ENCODE data around the gene TENT5C.

TENT5C gene

DNA sequence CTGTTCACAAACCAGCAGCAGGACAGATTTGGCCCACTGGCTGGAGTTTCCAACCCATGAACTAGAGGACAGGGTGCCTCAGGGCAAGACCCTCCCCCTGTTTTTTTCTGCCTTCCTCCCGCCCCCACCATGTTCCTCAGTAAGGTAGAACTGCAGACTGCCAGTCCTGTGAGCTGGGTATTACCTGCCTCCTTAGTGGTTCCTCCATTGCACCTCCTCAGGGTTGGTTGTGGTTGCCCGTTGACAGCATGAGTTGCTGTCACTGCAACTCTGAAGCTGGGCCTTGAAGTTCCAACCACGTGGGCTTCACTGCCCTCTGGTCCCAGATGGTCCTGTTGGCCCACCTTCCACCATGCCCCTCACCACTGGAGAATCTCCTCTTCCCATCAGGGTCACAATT is 28.8 kb downstream of the TENT5C start:
- no peak for DNase-seq (ENCODE audit: low read depth in 2 of 2)

DNA sequence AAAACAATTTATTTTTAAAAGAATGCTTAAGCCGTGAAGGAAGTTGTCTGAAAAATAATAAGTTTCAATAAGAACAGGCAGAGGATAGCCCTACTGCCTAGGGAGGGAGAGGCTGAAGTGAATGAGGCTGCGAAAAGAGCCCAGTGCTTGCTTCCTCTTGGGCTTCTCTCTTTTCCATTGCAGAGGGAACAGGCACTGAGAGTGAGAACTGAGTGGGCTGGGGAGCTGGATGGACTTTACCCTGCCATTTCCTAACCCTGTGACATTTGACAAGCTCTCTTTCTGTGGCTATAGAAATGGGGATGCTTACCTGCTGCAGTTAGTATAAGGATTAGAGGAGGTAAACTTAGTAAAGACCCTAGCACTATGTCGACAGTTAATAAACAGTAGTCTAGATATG is 30.0 kb downstream of the TENT5C start:
- DNase-seq (ENCODE audit: low read depth in 2 of 2), result no peak

DNA sequence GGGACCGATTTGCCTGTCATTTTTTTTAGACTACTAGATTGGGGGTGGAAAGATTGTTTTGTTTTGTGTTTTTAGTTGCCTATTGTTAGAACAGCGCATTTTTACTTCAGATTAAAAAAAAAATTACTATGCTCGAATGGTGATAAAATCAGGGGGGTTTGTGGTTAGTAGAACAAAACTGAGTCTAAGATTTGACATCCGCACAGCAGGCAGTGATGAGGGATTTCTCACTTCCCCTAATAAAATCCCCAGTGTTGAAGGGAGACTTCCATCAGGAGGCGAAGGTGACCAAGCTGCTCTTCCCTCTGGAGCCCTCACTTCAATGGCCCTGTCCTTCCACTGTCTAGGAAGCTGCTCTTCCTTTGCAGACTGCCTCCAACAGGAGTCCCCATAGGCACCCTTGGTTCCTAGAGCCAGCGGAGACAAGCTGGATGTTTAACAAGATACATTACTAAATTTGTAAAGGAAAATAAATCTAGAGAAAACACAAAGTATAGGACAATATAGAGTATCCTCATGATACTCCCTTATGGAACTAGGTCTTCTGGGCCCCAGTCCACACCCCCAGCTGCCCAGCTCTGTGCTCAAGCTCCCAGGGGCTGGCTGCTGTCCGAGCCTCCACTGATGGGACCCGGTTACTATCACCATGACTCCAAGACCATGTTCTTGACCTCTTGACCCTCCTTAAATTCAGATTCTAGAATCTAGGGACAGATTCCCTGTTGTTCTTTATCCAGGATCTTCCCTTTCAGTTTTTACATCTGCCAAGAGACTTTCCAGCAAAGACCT is 31.0 kb downstream of the TENT5C start:
- no peak for DNase-seq (ENCODE audit: low read depth in 2 of 2)

DNA sequence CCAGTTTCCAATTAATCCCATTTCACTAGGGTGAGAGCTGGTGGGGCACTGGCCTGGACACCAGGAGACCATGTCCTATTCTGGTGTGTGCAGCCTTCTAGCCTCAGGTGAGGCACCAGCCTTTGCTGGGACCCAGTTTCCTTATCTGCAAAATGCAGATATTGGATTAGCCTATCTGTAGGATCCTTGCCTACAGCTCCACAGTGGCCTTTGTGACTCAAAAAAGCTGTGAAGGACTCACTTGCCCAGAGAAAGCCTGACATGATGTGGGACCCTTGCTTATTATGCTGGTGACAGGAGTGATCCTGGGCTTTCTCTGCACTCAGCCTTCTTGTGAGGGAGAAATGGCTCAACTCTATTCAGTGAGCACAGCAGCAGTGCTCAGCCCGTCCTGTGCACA is 32.3 kb downstream of the TENT5C start:
- DNase-seq (ENCODE audit: low read depth in 2 of 2), result no peak

DNA sequence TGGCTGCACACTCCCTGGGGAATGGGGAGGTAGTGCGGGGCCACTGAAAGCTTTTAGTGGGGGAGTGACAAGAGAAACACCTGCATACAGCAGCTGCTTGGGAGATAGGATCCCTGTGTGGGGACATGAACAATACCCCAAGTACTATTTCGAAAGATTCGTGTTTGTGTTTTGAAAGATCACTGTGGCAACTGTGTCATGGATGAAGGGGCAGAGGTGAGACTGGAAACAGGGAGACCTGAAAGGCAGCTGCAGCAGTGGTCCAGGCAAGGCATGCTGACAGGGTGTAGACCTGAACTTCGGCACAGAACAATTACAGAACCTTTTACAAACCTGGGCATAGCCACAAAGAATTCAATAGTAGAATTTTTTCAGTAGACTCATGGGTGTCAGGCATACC is 32.9 kb downstream of the TENT5C start:
- DNase-seq (ENCODE audit: low read depth in 2 of 2), result no peak

DNA sequence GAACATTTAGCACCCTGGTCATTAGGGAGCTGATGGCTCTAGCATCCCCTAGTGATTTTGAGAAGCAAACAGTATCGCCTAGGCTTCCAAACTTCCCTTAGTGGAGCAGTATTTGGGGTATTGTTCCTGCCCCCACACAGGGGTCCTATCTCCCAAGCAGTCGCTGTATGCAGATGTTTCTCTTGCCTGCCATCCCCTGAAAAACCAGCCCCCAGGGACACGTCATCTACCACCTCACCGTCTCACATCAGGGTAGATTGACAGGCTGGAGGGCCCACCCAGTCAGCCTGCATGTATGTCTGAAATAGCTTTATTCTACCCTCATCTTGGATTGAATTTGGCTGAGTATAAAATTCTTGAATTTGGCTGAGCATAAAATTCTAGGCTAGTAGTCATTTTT is 33.9 kb downstream of the TENT5C start:
- no peak for DNase-seq (ENCODE audit: low read depth in 2 of 2)

DNA sequence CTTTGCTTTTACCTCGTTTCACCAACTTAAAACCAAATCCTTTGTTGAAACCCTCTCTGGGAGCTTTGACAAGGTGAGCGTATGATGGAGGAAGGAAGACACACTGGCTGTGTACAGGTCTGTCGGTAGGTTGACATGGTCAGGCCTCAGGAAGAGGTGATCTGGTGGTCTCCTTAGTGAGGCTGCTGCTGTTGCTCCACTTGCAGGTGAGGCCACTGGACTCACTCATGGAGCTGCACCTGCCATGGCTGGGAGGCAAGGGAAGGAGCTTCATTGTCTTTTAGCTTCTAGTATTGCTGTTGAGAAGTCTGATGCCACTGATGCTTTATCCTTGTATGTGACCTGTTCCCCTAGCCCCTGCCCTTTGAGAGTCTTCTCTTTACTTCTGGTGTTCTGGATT is 35.7 kb downstream of the TENT5C start:
- no peak for DNase-seq (ENCODE audit: low read depth in 2 of 2)

DNA sequence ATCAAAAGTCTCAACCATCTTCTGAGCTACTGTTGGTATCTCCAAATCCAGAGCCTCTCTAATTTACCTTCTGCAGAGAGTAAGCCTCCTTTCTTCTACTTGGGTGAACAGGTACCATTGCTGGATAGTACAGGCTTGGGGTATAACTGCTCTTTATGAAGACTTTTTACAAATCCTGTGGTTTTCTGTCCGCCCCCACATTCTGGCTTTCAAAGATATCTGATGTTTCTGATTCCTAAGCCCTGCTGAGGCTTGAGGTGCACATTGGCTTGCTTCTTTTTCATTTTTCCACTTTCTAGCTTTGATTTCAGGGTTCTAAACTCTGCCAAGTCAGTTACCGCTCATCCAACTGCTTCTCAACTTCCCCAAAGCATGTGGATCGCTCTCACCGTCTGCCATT is 37.1 kb downstream of the TENT5C start:
- no peak for DNase-seq (ENCODE audit: low read depth in 2 of 2)

DNA sequence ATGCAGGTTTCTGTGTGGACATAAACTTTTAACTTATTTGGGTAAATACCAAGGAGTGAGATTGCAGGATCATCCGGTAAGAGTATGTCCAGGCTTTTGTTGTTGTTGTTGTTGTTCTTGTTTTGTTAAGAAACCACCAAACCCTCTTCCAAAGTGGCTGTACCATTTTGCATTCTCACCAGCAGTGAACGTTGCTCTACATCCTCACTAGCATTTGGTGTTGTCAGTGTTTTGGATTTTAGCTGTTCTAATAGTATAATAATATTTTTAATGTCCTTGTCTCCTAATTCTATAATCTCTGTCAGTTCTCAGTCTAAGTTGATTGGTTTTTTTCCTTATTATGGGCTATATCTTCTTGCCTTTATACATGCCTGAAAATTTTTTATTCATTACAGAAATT is 37.8 kb downstream of the TENT5C start:
- no peak for DNase-seq (ENCODE audit: low read depth in 2 of 2)

DNA sequence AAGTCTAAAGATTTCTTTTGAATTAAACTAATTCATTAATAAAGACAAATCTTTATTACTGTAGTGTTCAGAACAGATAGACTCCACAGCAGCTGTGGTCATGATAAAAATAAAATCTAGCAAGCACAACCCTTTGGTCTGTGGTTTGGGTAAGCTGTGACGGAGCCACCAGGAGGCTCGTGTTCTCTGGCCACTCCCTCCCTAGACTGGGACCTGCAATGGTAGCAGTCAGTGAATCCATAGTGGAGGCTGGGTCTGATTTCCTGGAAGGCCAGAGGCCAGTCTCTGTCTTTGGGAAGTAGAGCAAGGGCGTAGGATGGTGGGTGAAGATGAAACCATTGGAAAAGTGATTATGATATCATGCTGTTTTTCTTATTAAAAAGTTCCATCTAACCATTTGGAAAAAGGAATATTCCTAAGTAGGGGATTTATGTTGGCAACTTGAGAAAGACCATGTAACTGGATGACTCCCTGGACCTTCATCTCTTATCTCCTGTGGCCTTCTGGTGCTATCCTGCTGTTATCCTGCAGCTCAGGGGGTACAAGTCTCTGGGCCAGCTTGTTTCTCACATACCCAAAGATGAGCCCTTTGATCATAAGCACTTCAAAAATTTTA is 39.0 kb downstream of the TENT5C start:
- DNase-seq (ENCODE audit: low read depth in 2 of 2), result no peak

DNA sequence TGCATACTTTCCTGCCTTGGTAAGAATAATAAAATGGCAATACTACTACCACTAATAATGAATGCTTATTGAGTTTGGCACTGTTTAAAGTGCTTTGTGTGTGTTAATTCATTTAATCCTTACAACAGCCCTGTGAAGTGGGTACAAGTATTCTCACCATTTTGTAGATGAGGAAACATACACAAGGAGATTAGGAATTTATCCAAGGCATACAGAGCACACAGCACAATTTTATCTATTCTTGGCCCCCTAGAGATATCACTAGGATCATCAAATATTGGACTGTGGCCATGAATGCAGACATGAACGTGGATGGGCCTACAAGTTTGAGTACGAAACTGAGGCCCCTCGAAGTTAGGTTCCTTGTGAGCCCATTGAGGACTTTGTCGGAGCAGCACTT is 39.5 kb downstream of the TENT5C start:
- no peak for DNase-seq (ENCODE audit: low read depth in 2 of 2)

DNA sequence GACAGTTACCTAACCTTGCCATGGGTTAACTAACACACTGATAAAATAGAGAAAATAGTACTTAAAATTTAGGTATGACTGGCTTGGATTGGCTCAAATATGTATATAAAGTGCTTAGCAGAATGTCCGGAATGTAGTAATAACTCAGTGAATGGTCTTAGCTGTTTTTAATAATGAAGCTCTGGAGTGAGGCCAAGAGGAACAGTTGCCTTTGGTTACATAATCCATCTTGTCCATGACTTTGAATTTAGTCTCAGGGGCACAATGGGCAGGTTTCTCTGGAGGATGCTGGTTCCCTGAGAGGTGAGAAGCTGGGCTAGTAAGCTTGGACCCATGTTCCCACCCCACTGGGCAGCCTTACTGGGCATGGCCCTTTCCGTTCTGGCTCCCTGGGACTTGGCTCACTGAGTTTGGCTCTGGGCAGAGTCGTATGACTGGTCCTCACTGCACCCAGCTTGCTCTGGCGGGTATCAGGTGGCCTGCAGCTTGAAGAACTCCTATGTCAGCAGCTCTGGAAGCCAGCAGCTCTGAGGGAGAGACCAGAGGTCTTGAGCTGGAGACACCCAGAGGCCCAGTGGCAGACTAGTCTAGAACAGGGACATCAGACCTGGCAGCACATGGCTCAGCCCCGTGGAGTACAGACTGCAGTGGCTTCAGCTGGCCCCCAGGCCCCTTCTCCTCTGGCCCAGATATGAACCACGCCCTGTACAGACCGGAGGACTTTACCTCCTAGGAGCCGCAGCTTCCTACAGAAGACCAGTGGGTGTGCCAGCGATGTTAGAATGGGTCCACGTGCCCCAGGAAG is 40.4 kb downstream of the TENT5C start:
- no peak for DNase-seq (ENCODE audit: low read depth in 2 of 2)

DNA sequence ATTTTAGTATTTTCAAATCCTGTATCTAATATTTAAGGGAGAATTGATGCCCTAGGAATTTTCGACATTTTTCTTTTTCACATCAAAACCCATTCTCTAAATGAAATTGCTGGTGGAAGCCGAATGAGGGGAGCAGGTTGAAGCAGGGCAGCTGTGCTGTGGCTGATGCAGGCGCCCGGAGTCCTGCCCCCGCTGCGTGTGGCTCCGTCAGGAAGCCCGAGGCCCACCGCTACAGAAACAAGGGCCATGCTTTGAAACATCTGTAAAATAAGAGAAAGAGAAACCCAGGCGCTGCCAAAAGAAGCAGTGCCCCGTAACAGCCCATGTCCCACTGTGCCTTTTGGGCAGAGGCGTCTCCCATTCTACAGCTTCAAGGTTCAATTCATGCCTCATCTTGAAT is 41.1 kb downstream of the TENT5C start:
- DNase-seq (ENCODE audit: low read depth in 2 of 2), result no peak

DNA sequence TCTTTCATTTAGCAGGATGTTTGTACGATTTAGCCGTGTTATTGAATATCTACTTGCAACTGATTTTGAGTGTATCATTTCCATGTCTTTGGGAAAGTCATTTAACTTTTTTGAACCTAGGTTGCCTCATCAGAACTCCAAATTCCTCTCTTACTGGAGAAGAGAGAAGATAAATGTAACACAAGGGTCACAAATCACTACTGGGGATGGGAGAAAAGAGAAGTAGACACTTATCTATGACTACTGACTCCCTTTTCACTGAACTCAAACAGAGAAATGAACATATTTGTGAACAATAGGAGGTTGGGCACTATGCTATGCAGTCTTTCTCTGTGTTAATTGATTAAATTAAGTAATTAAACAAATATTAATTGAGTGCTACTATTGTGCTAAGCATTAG is 42.2 kb downstream of the TENT5C start:
- DNase-seq (ENCODE audit: low read depth in 2 of 2), result no peak

DNA sequence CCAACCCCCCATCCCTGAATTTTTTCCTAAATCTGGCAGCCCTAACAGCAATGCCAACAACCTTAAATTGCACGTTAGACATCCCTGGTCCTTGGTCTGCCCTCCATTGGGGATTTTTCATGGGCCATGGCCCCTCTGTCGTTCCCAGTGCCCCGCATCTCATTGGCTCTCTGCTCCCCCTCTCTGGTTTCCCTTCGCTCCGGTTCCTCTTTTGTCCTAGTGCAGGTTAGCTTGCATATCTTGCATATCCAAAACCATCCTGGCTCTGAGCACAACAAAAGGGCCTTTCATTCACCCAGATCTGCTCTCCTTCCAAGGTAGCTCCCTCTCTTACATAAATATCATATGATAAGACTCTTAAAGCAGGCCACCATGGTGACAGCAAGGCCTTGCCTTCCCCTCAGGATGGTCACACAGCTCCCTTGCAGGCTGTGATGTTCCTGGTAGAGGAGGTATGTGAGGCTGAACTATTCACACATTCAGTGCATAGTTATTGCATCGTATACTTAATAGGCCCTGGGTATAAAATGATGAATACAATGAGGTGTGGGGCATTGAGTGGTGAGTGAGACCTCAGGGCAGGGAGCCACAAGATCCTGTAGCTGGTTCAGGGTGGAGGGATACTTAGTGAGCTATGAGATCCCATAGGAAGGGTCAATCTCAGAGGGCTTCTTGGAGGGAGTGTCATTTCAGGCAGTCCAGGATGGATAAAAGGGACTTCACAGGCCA is 45.2 kb downstream of the TENT5C start:
- DNase-seq (ENCODE audit: low read depth in 2 of 2), result no peak

DNA sequence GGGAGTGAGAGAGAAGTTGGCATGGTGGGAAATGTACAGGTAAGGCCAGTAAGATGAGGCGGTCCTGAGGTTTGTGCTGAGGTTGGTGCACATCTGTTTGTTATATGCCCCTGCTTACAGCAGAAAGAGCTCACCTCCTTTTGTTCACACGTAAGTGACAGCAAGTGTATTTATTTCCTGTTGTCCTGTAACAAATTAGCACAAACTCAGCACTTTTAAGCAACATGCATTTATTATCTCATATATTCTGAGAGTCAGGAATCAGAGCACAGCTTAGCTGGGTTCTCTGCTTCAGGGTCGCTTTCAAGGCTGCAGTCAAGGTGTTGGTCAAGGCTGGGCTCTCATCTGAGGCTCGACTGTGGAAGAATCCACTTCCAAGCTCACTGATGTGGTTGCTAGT is 45.8 kb downstream of the TENT5C start:
- DNase-seq (ENCODE audit: low read depth in 2 of 2), result no peak

DNA sequence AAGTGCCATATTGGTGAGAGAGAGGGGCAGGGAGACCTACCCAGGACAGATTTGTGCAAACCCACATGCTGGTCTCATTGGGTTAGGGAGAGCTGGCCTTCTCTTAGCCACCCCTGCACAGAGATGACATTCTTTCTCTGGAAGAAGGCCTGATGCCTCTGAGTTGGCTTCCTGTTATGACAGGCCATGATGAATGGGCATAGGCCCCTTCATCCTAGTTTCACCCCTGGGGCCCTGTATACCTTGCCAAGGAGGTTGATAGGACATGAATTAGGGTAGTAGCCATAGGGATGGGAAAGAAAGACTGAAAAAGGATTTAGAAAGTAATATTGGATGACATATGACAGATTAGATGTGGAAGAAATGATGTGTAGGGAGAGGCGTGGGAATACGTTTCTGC is 46.6 kb downstream of the TENT5C start:
- DNase-seq (ENCODE audit: low read depth in 2 of 2), result no peak

DNA sequence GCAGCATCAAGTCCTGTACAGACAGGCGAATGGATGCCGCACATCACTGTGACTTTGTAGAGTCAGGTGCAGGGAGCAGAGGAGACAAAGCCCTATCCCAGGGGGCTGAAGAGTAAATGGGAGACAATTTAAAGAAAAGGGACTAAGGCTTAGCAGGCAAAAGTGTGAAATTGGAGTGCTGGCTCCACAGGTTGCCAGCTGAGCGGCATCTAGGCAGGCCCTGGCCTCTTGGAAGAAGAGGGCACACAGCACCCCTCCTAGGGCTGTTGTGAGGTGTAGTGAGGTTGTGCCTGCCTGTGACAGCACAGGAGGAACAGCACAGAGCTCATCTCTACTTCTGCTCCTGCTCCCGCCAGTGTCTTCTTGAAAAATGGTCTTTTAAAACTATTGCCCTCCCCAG is 47.3 kb downstream of the TENT5C start:
- DNase-seq (ENCODE audit: low read depth in 2 of 2), result no peak

DNA sequence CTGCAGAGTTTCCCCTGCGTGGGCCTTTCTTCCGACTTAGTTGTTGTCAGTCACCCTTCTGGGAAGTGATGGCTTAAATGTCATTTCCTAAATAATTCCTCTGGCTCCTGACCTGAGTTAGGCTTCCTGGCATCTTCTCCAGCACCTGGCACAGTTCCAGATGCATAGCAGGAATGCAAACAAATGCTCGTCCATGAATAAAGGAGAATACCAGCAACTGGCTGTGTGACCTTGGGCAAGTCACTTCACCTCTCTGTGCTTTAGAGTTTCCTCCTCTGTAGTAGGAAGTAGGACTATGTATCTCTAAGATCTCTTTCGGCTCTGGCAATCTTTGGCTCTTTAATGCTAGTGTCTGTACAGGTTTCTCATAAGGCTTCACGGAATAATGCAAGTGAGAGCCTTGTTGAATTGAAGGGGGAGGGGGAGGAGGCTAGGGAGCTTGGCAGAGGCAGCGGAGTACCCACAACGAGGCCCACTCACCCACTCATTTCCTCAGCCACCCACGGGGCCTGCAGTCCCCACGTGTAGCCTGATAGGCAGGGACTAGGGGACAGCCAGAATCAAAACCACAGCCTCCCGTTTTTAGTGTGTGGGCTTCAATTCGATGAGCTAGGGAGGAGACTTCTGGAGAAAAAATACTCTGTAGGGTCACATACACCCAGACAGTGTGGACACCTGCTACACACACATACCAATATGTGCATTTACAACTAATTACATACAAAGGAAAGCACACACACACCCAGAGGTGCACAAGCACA is 48.1 kb downstream of the TENT5C start:
- peak; percentile 17 to 38 for DNase-seq (ENCODE audit: low read depth in 2 of 2)

DNA sequence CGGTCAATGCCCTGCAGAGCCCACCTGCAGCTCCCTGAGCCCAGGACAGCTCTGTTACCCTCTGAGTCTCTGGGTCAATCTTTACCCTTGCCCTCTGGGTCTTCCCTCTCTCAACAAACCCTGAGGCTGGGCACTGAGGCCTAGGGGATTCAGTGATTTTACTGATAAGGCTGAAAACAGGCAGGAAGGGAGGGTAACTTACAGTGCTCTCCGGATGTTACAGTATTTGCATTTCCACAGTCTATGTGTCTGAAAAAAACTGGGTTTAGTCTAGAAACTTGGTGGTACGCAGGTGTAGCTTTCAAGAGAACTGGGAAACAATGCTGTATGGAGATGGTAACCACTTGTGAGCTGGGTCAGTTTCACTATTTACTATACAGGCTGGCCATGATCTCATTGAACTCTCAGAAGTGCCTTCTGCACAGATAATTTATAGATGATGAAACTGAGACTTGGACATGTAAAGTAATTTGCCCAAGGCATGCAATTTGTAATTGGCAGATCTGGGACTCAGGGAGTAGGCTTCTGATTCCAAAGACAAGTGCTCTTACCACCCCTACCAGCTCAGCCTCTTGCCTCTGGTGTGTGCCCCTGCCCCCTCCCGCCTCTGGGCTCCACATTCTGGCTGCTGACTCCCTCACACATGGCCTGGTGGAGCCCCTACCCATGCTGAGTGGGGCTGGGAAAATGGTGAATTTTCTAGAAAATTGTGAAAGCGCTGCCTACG is 48.8 kb downstream of the TENT5C start:
- DNase-seq (ENCODE audit: low read depth in 2 of 2), result no peak

DNA sequence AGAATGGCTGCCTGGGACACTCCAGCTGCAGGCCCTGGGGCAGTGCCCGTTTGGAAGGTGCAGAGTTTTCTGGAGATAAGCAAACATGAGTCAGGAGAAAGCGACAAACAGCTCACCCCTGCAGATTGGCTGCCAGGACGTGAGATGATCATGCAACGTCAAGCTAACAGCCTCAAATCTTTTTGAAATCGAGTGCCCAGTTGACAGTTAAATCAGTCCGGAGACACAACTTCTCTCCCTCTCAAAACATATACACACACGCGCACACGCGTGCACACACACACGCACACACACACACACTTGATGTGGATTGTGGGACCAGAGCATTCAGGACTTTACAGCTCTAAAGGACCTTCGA is 49.4 kb downstream of the TENT5C start:
- DNase-seq (ENCODE audit: low read depth in 2 of 2), result no peak
